WTC11 (cell line): Measurements from ENCODE around the gene SPNS2. TPM values are rescaled to one million over a fixed set of nuclear protein-coding genes. Genes with fewer than 3 reads are reported as not detected.
A peak's percentile ranks its signal among the peaks of the same experiment; 100 is the strongest.

ENCODE experiments used
- ATAC-seq: fragments of 200-7000 bp; cut with Tn5 transposase; 2 replicates; pipeline ENCODE4 v1.10.0; 2021; ENCODE audit warnings: mild to moderate bottlenecking, moderate library complexity
- CTCF ChIA-PET: fragments of 300-600 bp; sonication (Branson Sonifier 250); formaldehyde crosslinking; loops from one replicate; lab custom pipeline; 2021; ENCODE audit warnings: antibody characterized with exemption; lab: Charles Lee
- POLR2A ChIA-PET: fragments of 350-600 bp; sonication (Branson Sonifier 250); formaldehyde crosslinking; loops from one replicate; lab custom pipeline; 2021; ENCODE audit warnings: antibody characterized with exemption; lab: Charles Lee
- DNase-seq: peaks from one replicate; pipeline ENCODE4 v3.0.0; 2021; ENCODE audit warnings: low spot score
- H3K27ac Mint-ChIP-seq: 2 replicates; pipeline ENCODE4 v1.8.0; 2021; ENCODE audit warnings: mixed read lengths
- H3K27me3 Mint-ChIP-seq: 2 replicates; pipeline ENCODE4 v1.8.0; 2021; ENCODE audit warnings: low read depth, mild to moderate bottlenecking, moderate library complexity, mixed read lengths
- H3K36me3 Mint-ChIP-seq: 2 replicates; pipeline ENCODE4 v1.8.0; 2021; ENCODE audit warnings: mixed read lengths
- H3K4me1 Mint-ChIP-seq: 2 replicates; pipeline ENCODE4 v1.8.0; 2022; ENCODE audit warnings: mixed read lengths
- H3K4me3 Mint-ChIP-seq: 2 replicates; pipeline ENCODE4 v1.8.0; 2021; ENCODE audit warnings: mild to moderate bottlenecking, moderate library complexity, mixed read lengths
- H3K9me3 Mint-ChIP-seq: 2 replicates; pipeline ENCODE4 v1.8.0; 2021; ENCODE audit warnings: mixed read lengths
- ELF4 ChIP-seq: sonication (generic); formaldehyde crosslinking; IDR thresholded peaks from 2 replicates; pipeline ENCODE4 v1.8.1; 2022; ENCODE audit warnings: low read depth, mild to moderate bottlenecking, moderate library complexity, missing genetic modification reagents
- NR3C1 ChIP-seq: sonication (generic); formaldehyde crosslinking; conservative IDR thresholded peaks from 2 replicates; pipeline ENCODE4 v1.8.1; 2023; ENCODE audit warnings: low read depth, mild to moderate bottlenecking, missing genetic modification reagents
- OVOL2 ChIP-seq: fragments of 250-450 bp; sonication (Bioruptor Pico); IDR thresholded peaks from 2 replicates; pipeline ENCODE4 v1.9.0; 2021; ENCODE audit warnings: mild to moderate bottlenecking, borderline replicate concordance
- SP1 ChIP-seq: sonication (generic); formaldehyde crosslinking; conservative IDR thresholded peaks from 2 replicates; pipeline ENCODE4 v1.8.1; 2022; ENCODE audit warnings: missing genetic modification reagents
- TCF7 ChIP-seq: sonication (generic); formaldehyde crosslinking; IDR thresholded peaks from 2 replicates; pipeline ENCODE4 v1.8.0; 2022; ENCODE audit warnings: mild to moderate bottlenecking, low read depth, missing genetic modification reagents, moderate library complexity
- ZNF219 ChIP-seq: sonication (generic); formaldehyde crosslinking; IDR thresholded peaks from 2 replicates; pipeline ENCODE4 v1.8.0; 2023; ENCODE audit warnings: missing genetic modification reagents, mild to moderate bottlenecking, borderline replicate concordance
- ZNF232 ChIP-seq: sonication (generic); formaldehyde crosslinking; IDR thresholded peaks from 2 replicates; pipeline ENCODE4 v1.8.0; 2022; ENCODE audit warnings: mild to moderate bottlenecking, missing genetic modification reagents
- total RNA-seq: library from RNA; stranded (reverse); gene quantifications from 3 replicates; pipeline ENCODE4 v1.2.3, GENCODE V29; 2021
- TF ChIP-seq, protein P1 (sequence below): sonication (generic); formaldehyde crosslinking; IDR thresholded peaks from 2 replicates; pipeline ENCODE4 v1.8.1; 2023; ENCODE audit warnings: mild to moderate bottlenecking, missing genetic modification reagents, moderate library complexity
- TF ChIP-seq, protein P2 (sequence below): fragments of 200-600 bp; IDR thresholded peaks from 2 replicates; pipeline ENCODE4 v1.8.0; 2022; ENCODE audit warnings: antibody characterized with exemption
- TF ChIP-seq, protein P3 (sequence below): sonication (generic); formaldehyde crosslinking; IDR thresholded peaks from 2 replicates; pipeline ENCODE4 v1.8.0; 2022; ENCODE audit warnings: mild to moderate bottlenecking, missing genetic modification reagents
- TF ChIP-seq, protein P4 (sequence below): fragments of 250-450 bp; sonication (Bioruptor Pico); conservative IDR thresholded peaks from 2 replicates; pipeline ENCODE4 v1.9.0; 2021; ENCODE audit warnings: mild to moderate bottlenecking
- TF ChIP-seq, protein P5 (sequence below): fragments of 250-450 bp; sonication (Bioruptor Pico); IDR thresholded peaks from 2 replicates; pipeline ENCODE4 v1.8.0; 2021; ENCODE audit warnings: mild to moderate bottlenecking
- TF ChIP-seq, protein P6 (sequence below): sonication (generic); formaldehyde crosslinking; IDR thresholded peaks from 2 replicates; pipeline ENCODE4 v1.8.0; 2022; ENCODE audit warnings: mild to moderate bottlenecking, missing genetic modification reagents
- TF ChIP-seq, protein P7 (sequence below): sonication (generic); formaldehyde crosslinking; IDR thresholded peaks from 2 replicates; pipeline ENCODE4 v1.8.1; 2023; ENCODE audit warnings: mild to moderate bottlenecking, moderate library complexity, missing genetic modification reagents

SPNS2 gene
- total RNA-seq, 1 experiment from 2014 or later = 0.87 TPM

DNA sequence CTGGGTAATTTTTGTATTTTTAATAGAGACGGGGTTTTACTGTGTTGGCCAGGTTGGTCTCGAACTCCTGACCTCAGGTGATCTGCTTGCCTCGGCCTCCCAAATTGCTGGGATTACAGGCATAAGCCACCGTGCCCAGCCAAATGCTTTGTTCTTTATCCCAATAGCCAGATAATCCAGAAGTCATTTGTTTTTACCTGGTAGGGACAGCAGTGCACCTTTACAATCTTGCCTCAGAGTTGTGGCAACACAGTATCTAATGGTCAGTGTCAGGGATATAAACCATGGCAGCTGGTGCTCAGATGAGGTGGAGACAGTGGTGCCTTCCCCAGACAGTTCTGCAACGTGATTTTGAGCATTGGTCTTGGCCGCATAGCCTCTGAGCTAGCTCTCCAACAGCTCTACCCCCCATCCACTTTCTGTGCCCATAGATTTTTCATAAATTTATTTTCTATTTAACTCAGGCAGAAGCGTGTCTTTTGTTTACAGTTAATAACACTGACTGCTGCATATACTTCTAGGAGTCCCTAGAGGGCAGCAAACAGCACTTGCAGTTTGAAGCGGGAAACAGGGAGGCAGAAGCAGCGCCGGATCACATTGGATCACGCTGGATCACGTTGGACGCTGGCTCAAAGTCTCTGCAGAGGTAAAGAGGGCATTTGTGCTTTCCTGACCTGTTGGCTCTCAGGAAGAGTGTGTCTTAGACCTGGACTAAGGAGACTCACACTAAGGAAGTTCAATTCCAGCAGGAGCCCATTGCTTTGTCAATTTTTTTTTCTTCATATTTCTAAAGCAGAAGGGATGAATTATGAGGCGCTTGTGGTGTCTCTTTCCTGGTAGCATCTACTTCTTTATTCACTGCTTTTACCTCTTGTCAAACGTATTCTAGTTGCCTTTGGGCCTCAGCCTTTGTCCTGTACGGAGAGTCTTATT lies 66.8 kb downstream of the SPNS2 start:
- no peak overlapping the region for H3K4me3 Mint-ChIP-seq
- H3K4me1 Mint-ChIP-seq = peaks cover 34% of the 10 kb centered on the region
- peak; percentile 76 for ATAC-seq
- no peaks in the 10 kb centered on the region for H3K36me3 Mint-ChIP-seq
- peak; percentile 68 for DNase-seq
- ChIA-PET POLR2A (no interaction called here), CTCF (interaction anchor here (0.6 to 5.6 kb wide), 22 partner anchors 9 to 338 kb away, joined by 3 to 86 read pairs (median 8); partner anchors contain the start of genes GLTPD2, MYBBP1A and SMTNL2)
- peak overlapping the region; percentile 54; the same call in 1 of the 2 replicates for H3K27ac Mint-ChIP-seq
- TF ChIP-seq, protein P1, sequence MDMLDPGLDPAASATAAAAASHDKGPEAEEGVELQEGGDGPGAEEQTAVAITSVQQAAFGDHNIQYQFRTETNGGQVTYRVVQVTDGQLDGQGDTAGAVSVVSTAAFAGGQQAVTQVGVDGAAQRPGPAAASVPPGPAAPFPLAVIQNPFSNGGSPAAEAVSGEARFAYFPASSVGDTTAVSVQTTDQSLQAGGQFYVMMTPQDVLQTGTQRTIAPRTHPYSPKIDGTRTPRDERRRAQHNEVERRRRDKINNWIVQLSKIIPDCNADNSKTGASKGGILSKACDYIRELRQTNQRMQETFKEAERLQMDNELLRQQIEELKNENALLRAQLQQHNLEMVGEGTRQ (CRISPR knock-in tag) = peak; percentile 28; the same call in 1 of the 2 replicates
- TF ChIP-seq, protein P2, sequence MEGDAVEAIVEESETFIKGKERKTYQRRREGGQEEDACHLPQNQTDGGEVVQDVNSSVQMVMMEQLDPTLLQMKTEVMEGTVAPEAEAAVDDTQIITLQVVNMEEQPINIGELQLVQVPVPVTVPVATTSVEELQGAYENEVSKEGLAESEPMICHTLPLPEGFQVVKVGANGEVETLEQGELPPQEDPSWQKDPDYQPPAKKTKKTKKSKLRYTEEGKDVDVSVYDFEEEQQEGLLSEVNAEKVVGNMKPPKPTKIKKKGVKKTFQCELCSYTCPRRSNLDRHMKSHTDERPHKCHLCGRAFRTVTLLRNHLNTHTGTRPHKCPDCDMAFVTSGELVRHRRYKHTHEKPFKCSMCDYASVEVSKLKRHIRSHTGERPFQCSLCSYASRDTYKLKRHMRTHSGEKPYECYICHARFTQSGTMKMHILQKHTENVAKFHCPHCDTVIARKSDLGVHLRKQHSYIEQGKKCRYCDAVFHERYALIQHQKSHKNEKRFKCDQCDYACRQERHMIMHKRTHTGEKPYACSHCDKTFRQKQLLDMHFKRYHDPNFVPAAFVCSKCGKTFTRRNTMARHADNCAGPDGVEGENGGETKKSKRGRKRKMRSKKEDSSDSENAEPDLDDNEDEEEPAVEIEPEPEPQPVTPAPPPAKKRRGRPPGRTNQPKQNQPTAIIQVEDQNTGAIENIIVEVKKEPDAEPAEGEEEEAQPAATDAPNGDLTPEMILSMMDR = peak; percentile 55
- TF ChIP-seq NR3C1 (CRISPR knock-in tag) (no peak), SP1 (no peak), ZNF219 (CRISPR knock-in tag) (no peak)
- TF ChIP-seq, protein P3, sequence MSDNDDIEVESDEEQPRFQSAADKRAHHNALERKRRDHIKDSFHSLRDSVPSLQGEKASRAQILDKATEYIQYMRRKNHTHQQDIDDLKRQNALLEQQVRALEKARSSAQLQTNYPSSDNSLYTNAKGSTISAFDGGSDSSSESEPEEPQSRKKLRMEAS (CRISPR knock-in tag) = peak; percentile 87
- H3K9me3 Mint-ChIP-seq = no peaks in the 10 kb centered on the region
- H3K27me3 Mint-ChIP-seq = peaks cover 7% of the 10 kb centered on the region

DNA sequence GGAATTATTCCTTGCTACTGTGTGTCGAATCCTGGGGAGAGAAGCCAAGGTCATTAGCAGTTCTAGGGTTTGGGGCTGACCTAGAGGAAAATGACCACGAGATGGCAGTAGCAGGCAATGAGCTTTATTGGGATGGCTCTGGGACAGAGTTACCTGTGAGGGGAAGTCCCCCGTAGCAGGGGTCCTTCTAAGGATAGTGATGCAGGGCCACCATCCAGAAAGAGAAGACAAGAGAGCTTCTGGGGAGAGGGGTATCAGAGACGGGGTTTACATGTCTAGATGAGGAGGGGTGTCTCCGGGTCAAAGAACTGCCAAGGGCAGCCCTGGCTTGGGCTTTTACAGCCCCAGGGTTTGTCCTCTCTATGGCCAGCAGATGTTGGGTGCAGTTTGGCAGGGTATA lies 68.1 kb downstream of the SPNS2 start:
- peaks cover 30% of the 10 kb centered on the region for H3K4me1 Mint-ChIP-seq
- POLR2A ChIA-PET = no interaction called here
- DNase-seq = peak; percentile 80
- no peak overlapping the region for H3K27ac Mint-ChIP-seq
- H3K36me3 Mint-ChIP-seq = no peaks in the 10 kb centered on the region
- no peaks in the 10 kb centered on the region for H3K9me3 Mint-ChIP-seq
- H3K27me3 Mint-ChIP-seq = peaks cover 7% of the 10 kb centered on the region
- no peak overlapping the region for H3K4me3 Mint-ChIP-seq
- TF ChIP-seq, protein P2 = peak; percentile 35; the same call in 1 of the 2 replicates
- TF ChIP-seq, protein P4, sequence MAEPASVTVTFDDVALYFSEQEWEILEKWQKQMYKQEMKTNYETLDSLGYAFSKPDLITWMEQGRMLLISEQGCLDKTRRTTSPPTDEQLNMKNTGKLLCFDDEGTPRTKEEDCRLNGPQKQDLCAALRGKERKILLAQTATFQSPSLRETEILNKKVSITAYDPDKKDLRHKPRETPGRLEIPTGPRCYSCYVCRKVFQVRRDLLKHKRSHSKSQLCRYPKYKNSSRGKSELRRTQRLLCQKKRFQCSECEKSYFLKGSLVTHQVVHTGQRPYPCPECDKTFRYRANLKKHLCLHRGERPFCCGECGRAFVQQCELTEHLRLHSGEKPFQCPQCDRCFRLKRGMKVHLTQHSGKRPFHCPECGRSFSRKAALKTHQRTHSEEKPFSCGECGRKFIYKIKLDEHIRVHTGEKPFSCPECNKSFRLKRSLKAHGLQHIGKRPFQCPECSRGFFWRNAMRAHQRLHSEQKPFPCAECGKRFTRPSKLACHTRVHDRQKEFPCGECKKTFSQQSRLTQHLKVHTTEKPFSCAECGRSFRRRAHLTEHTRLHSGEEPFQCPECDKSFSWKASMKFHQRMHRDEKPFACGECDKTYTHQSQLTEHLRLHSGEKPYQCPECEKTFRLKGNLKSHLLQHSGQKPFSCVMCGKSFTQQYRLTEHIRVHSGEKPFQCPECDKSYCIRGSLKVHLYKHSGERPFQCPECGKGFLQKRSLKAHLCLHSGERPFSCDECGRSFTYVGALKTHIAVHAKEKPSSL (CRISPR knock-in tag) = no peak
- TF ChIP-seq, all 79 proteins: peak for 1
- ATAC-seq = peak; percentile 90
- CTCF ChIA-PET = interaction anchor here (0.6 to 5.6 kb wide), 41 partner anchors 9 to 353 kb away, joined by 3 to 86 read pairs (median 4); partner anchors contain the start of genes ALOX15, C17orf107, GLTPD2 and MYBBP1A

DNA sequence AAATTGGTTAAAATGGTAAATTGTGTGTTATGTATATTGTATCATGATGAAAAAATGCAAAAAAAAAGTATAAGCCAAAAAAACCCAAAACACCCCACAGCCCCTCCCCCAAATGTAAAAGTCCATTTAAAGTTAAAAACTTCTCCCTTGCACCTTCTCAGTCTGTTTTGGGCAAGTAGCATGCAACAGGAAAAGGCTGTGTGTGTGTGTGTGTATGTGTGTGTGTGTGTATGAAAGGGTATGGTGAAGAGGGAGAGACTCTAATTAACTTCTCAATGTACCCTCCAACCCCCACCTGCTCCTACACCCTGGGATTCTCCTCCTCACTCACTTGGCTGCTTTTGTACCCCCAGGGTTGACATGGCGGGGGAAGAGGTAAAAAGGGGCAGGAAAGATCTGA lies 70.9 kb downstream of the SPNS2 start:
- CTCF ChIA-PET = interaction anchor here (0.5 to 5.6 kb wide), 2 partner anchors 56 to 89 kb away, joined by 3 to 86 read pairs; no protein-coding TSS in a partner anchor
- Mint-ChIP-seq H3K27ac (no peak overlapping the region), H3K27me3 (peaks cover 7% of the 10 kb centered on the region), H3K9me3 (no peaks in the 10 kb centered on the region), H3K4me3 (no peak overlapping the region), H3K36me3 (no peaks in the 10 kb centered on the region), H3K4me1 (peaks cover 30% of the 10 kb centered on the region)
- no peak for ATAC-seq
- POLR2A ChIA-PET = interaction anchor here (1.2 kb wide), 1 partner anchor 12 kb away, joined by 3 read pairs; no protein-coding TSS in a partner anchor
- no peak for DNase-seq
- TF ChIP-seq ZNF232 (CRISPR knock-in tag) = no peak
- TF ChIP-seq ELF4 (CRISPR knock-in tag) = no peak
- TF ChIP-seq, protein P5, sequence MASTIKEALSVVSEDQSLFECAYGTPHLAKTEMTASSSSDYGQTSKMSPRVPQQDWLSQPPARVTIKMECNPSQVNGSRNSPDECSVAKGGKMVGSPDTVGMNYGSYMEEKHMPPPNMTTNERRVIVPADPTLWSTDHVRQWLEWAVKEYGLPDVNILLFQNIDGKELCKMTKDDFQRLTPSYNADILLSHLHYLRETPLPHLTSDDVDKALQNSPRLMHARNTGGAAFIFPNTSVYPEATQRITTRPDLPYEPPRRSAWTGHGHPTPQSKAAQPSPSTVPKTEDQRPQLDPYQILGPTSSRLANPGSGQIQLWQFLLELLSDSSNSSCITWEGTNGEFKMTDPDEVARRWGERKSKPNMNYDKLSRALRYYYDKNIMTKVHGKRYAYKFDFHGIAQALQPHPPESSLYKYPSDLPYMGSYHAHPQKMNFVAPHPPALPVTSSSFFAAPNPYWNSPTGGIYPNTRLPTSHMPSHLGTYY = no peak
- TF ChIP-seq OVOL2 (CRISPR knock-in tag) = no peak
- no peak for TF ChIP-seq TCF7 (CRISPR knock-in tag)
- TF ChIP-seq, protein P6, sequence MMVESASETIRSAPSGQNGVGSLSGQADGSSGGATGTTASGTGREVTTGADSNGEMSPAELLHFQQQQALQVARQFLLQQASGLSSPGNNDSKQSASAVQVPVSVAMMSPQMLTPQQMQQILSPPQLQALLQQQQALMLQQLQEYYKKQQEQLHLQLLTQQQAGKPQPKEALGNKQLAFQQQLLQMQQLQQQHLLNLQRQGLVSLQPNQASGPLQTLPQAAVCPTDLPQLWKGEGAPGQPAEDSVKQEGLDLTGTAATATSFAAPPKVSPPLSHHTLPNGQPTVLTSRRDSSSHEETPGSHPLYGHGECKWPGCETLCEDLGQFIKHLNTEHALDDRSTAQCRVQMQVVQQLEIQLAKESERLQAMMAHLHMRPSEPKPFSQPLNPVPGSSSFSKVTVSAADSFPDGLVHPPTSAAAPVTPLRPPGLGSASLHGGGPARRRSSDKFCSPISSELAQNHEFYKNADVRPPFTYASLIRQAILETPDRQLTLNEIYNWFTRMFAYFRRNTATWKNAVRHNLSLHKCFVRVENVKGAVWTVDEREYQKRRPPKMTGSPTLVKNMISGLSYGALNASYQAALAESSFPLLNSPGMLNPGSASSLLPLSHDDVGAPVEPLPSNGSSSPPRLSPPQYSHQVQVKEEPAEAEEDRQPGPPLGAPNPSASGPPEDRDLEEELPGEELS (CRISPR knock-in tag) = no peak
- TF ChIP-seq, protein P7, sequence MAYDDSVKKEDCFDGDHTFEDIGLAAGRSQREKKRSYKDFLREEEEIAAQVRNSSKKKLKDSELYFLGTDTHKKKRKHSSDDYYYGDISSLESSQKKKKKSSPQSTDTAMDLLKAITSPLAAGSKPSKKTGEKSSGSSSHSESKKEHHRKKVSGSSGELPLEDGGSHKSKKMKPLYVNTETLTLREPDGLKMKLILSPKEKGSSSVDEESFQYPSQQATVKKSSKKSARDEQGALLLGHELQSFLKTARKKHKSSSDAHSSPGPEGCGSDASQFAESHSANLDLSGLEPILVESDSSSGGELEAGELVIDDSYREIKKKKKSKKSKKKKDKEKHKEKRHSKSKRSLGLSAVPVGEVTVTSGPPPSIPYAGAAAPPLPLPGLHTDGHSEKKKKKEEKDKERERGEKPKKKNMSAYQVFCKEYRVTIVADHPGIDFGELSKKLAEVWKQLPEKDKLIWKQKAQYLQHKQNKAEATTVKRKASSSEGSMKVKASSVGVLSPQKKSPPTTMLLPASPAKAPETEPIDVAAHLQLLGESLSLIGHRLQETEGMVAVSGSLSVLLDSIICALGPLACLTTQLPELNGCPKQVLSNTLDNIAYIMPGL (CRISPR knock-in tag) = no peak
